K562 (cell line): Measurements from ENCODE around the gene PRKCE. TPM values are rescaled to one million over a fixed set of nuclear protein-coding genes. Genes with fewer than 3 reads are reported as not detected.

ENCODE experiments used
- ATAC-seq: fragments of 200-7000 bp; cut with Tn5 transposase; 3 replicates; pipeline ENCODE4 v1.9.1; 2020; ENCODE audit warnings: moderate library complexity
- BruUV-seq: library from RNA; stranded (reverse); fragments of 400-500 nt; replicated peaks from 2 replicates; lab custom pipeline; 2021; lab: Mats Ljungman, UMichigan
- CTCF ChIA-PET: fragments of 300-600 bp; formaldehyde crosslinking; extraction: SDS; loops from one replicate; lab custom pipeline; 2021; ENCODE audit warnings: low intra/inter-chr PET ratio; lab: Yijun Ruan, JAX
- POLR2A ChIA-PET: fragments of 300-600, 350-650 bp; sonication (Branson Sonifier 250); formaldehyde crosslinking; extraction: SDS; loops from one replicate; lab custom pipeline; 2021; ENCODE audit warnings: antibody characterized with exemption, inconsistent platforms; lab: Yijun Ruan, JAX
- DNase-seq, 4 experiments: peaks; one replicate each; pipeline versions ENCODE4 v3.0.0 to v3.0.0-alpha.2; 2011 to 2018; ENCODE audit warnings: low spot score in 3 of 4, mixed read lengths in 3 of 4; ENCODE audit errors: extremely low read depth in 1 of 4
- FAIRE-seq: peaks from 2 replicates; lab custom pipeline; 2011; peaks lifted over from hg19 to GRCh38; lab: Jason Lieb, UNC
- H2AFZ ChIP-seq: 2 replicates; pipeline ENCODE4 v1.6.0; 2011; ENCODE audit warnings: low read depth, low read length, control low read depth, inconsistent platforms
- H3K27ac ChIP-seq: fragments of 200-600 bp; 3 replicates; pipeline ENCODE4 v1.8.0; 2011; ENCODE audit warnings: low read depth, mild to moderate bottlenecking, control low read depth, inconsistent platforms, low read length, moderate library complexity, mixed read lengths; ENCODE audit errors: extremely low read depth
- H3K27me3 ChIP-seq, 2 experiments: fragments of 300-600 bp in 1 of 2; 2 replicates in 1 of 2; 3 replicates in 1 of 2; pipeline versions ENCODE4 v1.6.0 to v1.8.0; 2011; ENCODE audit warnings: inconsistent platforms in 2 of 2, low read length in 2 of 2, mild to moderate bottlenecking in 1 of 2, mixed read lengths in 1 of 2, moderate library complexity in 1 of 2; ENCODE audit not compliant: control insufficient read depth in 2 of 2, insufficient read depth in 2 of 2
- H3K36me3 ChIP-seq: fragments of 300-600 bp; 3 replicates; pipeline ENCODE4 v1.8.0; 2011; ENCODE audit warnings: mild to moderate bottlenecking, low read length, inconsistent platforms; ENCODE audit not compliant: control insufficient read depth, insufficient read depth
- H3K4me1 ChIP-seq, 2 experiments: fragments of 200-600 bp in 1 of 2; replicated peaks in 1 of 2; 2 replicates in 1 of 2; 3 replicates in 1 of 2; pipeline versions ENCODE4 v1.5.1 to v1.8.0; 2011; ENCODE audit warnings: inconsistent platforms in 2 of 2, low read length in 2 of 2, mild to moderate bottlenecking in 1 of 2, mixed read lengths in 1 of 2, moderate library complexity in 1 of 2; ENCODE audit not compliant: control insufficient read depth in 2 of 2, insufficient read depth in 2 of 2
- H3K4me2 ChIP-seq: 2 replicates; pipeline ENCODE4 v1.6.1; 2011; ENCODE audit warnings: low read length, control low read depth, inconsistent platforms, mixed read lengths; ENCODE audit not compliant: insufficient read depth
- H3K4me3 ChIP-seq: fragments of 200-600 bp; sonication (generic), shearing (Covaris generic); 2 replicates; pipeline ENCODE4 v1.5.1; 2016; ENCODE audit warnings: control low read depth, inconsistent platforms
- H3K79me2 ChIP-seq: fragments of 200-600 bp; 3 replicates; pipeline ENCODE4 v1.8.0; 2011; ENCODE audit warnings: low read length, inconsistent platforms; ENCODE audit not compliant: control insufficient read depth, insufficient read depth
- H3K9ac ChIP-seq, 2 experiments: 2 replicates each; pipeline versions ENCODE4 v1.6.0 to v1.6.1; 2011; ENCODE audit warnings: low read depth in 2 of 2, low read length in 2 of 2, control low read depth in 1 of 2, inconsistent platforms in 1 of 2, mild to moderate bottlenecking in 1 of 2, mixed read lengths in 1 of 2; ENCODE audit not compliant: insufficient read depth in 1 of 2
- H3K9me1 ChIP-seq: one replicate; pipeline ENCODE4 v1.6.0; 2011; ENCODE audit warnings: inconsistent platforms, mild to moderate bottlenecking, low read length, moderate library complexity; ENCODE audit not compliant: control insufficient read depth, insufficient read depth
- H3K9me3 ChIP-seq: replicated peaks from 2 replicates; pipeline ENCODE4 v1.5.1; 2011; ENCODE audit warnings: low read depth, low read length, inconsistent platforms; ENCODE audit not compliant: control insufficient read depth, insufficient read depth
- H4K20me1 ChIP-seq: replicated peaks from 2 replicates; pipeline ENCODE4 v1.6.1; 2011; ENCODE audit warnings: low read length, inconsistent platforms, mixed read lengths; ENCODE audit not compliant: control insufficient read depth, insufficient read depth
- MEIS2 ChIP-seq: fragments of 450-650 bp; IDR thresholded peaks from 2 replicates; pipeline ENCODE4 v1.6.1; 2014; ENCODE audit warnings: mild to moderate bottlenecking; ENCODE audit not compliant: partially characterized antibody
- MIER1 ChIP-seq: fragments of 450-650 bp; IDR thresholded peaks from 2 replicates; pipeline ENCODE4 v1.6.1; 2016; ENCODE audit warnings: antibody characterized with exemption, mild to moderate bottlenecking, low read depth
- RBM14 ChIP-seq: fragments of 200-400 bp; formaldehyde crosslinking; IDR thresholded peaks from 2 replicates; pipeline ENCODE4 v1.6.1; 2018; ENCODE audit warnings: low read depth, mild to moderate bottlenecking, low read length, moderate library complexity, borderline replicate concordance; ENCODE audit not compliant: insufficient read depth
- SIRT6 ChIP-seq: IDR thresholded peaks from one replicate; pipeline ENCODE4 v1.6.1; 2012; ENCODE audit warnings: low read depth, mild to moderate bottlenecking, control low read depth, inconsistent platforms, low read length, moderate library complexity
- SOX6 ChIP-seq: fragments of 450-650 bp; IDR thresholded peaks from 2 replicates; pipeline ENCODE4 v1.6.1; 2014; ENCODE audit warnings: mild to moderate bottlenecking
- TCF3 ChIP-seq: sonication (generic); formaldehyde crosslinking; IDR thresholded peaks from 2 replicates; pipeline ENCODE4 v1.4.0; 2020; ENCODE audit warnings: mild to moderate bottlenecking, missing genetic modification reagents
- ZNF507 ChIP-seq: conservative IDR thresholded peaks from 2 replicates; pipeline ENCODE4 v1.6.1; 2017; ENCODE audit warnings: missing genetic modification characterization, missing compliant biosample characterization
- ZNF766 ChIP-seq: fragments of 200-800 bp; sonication (Bioruptor generic); conservative IDR thresholded peaks from 2 replicates; pipeline ENCODE4 v1.6.1; 2016; ENCODE audit warnings: missing genetic modification characterization, missing compliant biosample characterization
- ZZZ3 ChIP-seq: fragments of 450-650 bp; IDR thresholded peaks from 2 replicates; pipeline ENCODE4 v1.6.1; 2016; ENCODE audit warnings: antibody characterized with exemption, mild to moderate bottlenecking, moderate library complexity
- WGBS: fragments of 100-300 bp; shearing (Covaris generic); methylation state at CpG from one replicate; pipeline ENCODE4 v1.1.6; 2016; ENCODE audit warnings: low coverage, mixed read lengths; ENCODE audit not compliant: insufficient coverage; ENCODE audit errors: missing lambda C conversion rate; 5-methylcytosine and 5-hydroxymethylcytosine counted together
- in situ Hi-C: fragments of 300-500 bp; cut with MboI; formaldehyde crosslinking; loops from 4 replicates; pipeline ENCODE4 v1.15.0; 2018; ENCODE audit warnings: inconsistent platforms, mixed read lengths
- intact Hi-C: fragments of 100-400 bp; cut with micrococcal nuclease; formaldehyde crosslinking; loops from 2 replicates; pipeline ENCODE4 v1.14.2; 2022
- polyA plus RNA-seq, 8 experiments: library from polyadenylated mRNA; depleted of rRNA in 4 of 8; stranded (reverse) in 5 of 8; unstranded in 3 of 8; fragments of >200 nt; fragmentation: Nextera tagmentation in 2 of 8; fragmentation: Illumina TruSeq in 1 of 8; extraction: Ambion mirVana in 2 of 8; extraction: Trizol in 1 of 8; gene quantifications; 2 replicates each; pipeline versions ENCODE4 v1.2.1 to v1.2.3, GENCODE V29; 2011 to 2014; ENCODE audit warnings: inconsistent platforms in 1 of 8, missing spikeins in 1 of 8
- total RNA-seq, 7 experiments: library from RNA; depleted of rRNA in 6 of 7; stranded (reverse); fragments of >200 nt in 6 of 7; fragmentation: Illumina TruSeq in 2 of 7; extraction: Trizol in 2 of 7; gene quantifications; 2 replicates each; pipeline versions ENCODE4 v1.2.1 to v1.2.3, GENCODE V29; 2011 to 2021; ENCODE audit warnings: low replicate concordance in 1 of 7
- TF ChIP-seq, protein P1 (sequence below): fragments of 250-450 bp; sonication (Bioruptor Pico); IDR thresholded peaks from 2 replicates; pipeline ENCODE4 v1.5.0; 2021
- TF ChIP-seq, protein P2 (sequence below): fragments of 200-800 bp; sonication (Bioruptor generic); IDR thresholded peaks from 2 replicates; pipeline ENCODE4 v1.6.1; 2017; ENCODE audit warnings: missing genetic modification characterization, missing compliant biosample characterization
- TF ChIP-seq, protein P3 (sequence below): sonication (generic); formaldehyde crosslinking; IDR thresholded peaks from 2 replicates; pipeline ENCODE4 v1.8.0; 2022; ENCODE audit warnings: missing genetic modification reagents, mild to moderate bottlenecking, moderate library complexity, borderline replicate concordance
- TF ChIP-seq, protein P4 (sequence below): fragments of 450-650 bp; IDR thresholded peaks from 2 replicates; pipeline ENCODE4 v1.6.1; 2017; ENCODE audit warnings: antibody characterized with exemption, mild to moderate bottlenecking
- TF ChIP-seq, protein P5 (sequence below): fragments of 250-450 bp; sonication (Bioruptor Pico); IDR thresholded peaks from 2 replicates; pipeline ENCODE4 v1.8.0; 2021; ENCODE audit warnings: moderate library complexity, mild to moderate bottlenecking, inconsistent platforms

PRKCE gene
- total and polyA plus RNA-seq, 9 of the 15 experiments (the other 6 are each of a cell fraction or from before 2014, with no cell fraction given) = 0.06 to 1.0 (median 0.22) TPM; not detected in 1

DNA sequence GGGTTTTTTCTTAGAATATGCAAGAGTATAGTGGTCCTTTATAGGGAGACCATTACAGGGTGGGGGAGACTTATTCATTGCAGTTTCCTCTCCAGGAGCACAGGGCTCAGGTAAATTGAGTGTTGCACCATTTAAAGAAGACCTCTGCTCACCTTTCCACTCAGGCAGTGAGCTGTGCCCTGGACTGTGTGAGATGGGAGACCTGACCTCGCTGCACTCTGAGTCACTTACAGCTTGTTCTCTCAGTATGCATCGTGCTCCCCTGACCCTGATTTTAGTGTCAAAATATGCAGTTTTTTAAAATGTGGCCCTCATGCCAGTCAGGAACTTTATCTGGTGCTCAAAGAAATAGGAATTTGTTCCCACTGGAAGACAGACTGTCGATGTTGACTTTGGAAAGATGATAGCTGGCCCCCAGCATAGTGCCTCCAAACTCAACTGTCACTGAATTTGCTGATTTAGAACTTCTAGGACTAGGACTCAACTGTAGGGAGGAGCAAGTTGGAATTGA lies 499.0 kb downstream of the PRKCE start:
- ChIA-PET CTCF (no interaction called here), POLR2A (interaction anchor here (0.9 to 1.0 kb wide), 2 partner anchors 14 to 113 kb away, joined by 3 read pairs; no protein-coding TSS in a partner anchor)
- BruUV-seq = no TSS peak
- intact Hi-C loops (no loop called here), in situ Hi-C loops (no loop called here)
- Histone ChIP-seq H3K27me3 (peaks cover 15 to 35% of the 10 kb centered on the region in 2 experiments; a peak in 4 of 5 replicates), H3K4me2 (no peak overlapping the region), H3K4me3 (no peak overlapping the region), H3K9me3 (no peaks in the 10 kb centered on the region), H3K4me1 (no peaks in the 10 kb centered on the region), H3K9ac (no peak overlapping the region), H2AFZ (no peak overlapping the region), H3K9me1 (no peaks in the 10 kb centered on the region), H3K27ac (no peak overlapping the region), H3K36me3 (no peaks in the 10 kb centered on the region), H3K79me2 (no peaks in the 10 kb centered on the region), H4K20me1 (no peaks in the 10 kb centered on the region)
- TF ChIP-seq SIRT6 (no peak), RBM14 (no peak), TCF3 (CRISPR knock-in tag) (no peak), ZNF766 (CRISPR knock-in tag) (no peak), MEIS2 (no peak), MIER1 (no peak), SOX6 (no peak), ZNF507 (tag) (no peak), ZZZ3 (no peak)
- TF ChIP-seq, protein P1, sequence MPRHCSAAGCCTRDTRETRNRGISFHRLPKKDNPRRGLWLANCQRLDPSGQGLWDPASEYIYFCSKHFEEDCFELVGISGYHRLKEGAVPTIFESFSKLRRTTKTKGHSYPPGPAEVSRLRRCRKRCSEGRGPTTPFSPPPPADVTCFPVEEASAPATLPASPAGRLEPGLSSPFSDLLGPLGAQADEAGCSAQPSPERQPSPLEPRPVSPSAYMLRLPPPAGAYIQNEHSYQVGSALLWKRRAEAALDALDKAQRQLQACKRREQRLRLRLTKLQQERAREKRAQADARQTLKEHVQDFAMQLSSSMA (CRISPR knock-in tag) = no peak
- TF ChIP-seq, protein P2, sequence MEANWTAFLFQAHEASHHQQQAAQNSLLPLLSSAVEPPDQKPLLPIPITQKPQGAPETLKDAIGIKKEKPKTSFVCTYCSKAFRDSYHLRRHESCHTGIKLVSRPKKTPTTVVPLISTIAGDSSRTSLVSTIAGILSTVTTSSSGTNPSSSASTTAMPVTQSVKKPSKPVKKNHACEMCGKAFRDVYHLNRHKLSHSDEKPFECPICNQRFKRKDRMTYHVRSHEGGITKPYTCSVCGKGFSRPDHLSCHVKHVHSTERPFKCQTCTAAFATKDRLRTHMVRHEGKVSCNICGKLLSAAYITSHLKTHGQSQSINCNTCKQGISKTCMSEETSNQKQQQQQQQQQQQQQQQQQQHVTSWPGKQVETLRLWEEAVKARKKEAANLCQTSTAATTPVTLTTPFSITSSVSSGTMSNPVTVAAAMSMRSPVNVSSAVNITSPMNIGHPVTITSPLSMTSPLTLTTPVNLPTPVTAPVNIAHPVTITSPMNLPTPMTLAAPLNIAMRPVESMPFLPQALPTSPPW (CRISPR knock-in tag) = no peak
- TF ChIP-seq, protein P3, sequence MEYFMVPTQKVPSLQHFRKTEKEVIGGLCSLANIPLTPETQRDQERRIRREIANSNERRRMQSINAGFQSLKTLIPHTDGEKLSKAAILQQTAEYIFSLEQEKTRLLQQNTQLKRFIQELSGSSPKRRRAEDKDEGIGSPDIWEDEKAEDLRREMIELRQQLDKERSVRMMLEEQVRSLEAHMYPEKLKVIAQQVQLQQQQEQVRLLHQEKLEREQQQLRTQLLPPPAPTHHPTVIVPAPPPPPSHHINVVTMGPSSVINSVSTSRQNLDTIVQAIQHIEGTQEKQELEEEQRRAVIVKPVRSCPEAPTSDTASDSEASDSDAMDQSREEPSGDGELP (CRISPR knock-in tag) = no peak
- TF ChIP-seq, protein P4, sequence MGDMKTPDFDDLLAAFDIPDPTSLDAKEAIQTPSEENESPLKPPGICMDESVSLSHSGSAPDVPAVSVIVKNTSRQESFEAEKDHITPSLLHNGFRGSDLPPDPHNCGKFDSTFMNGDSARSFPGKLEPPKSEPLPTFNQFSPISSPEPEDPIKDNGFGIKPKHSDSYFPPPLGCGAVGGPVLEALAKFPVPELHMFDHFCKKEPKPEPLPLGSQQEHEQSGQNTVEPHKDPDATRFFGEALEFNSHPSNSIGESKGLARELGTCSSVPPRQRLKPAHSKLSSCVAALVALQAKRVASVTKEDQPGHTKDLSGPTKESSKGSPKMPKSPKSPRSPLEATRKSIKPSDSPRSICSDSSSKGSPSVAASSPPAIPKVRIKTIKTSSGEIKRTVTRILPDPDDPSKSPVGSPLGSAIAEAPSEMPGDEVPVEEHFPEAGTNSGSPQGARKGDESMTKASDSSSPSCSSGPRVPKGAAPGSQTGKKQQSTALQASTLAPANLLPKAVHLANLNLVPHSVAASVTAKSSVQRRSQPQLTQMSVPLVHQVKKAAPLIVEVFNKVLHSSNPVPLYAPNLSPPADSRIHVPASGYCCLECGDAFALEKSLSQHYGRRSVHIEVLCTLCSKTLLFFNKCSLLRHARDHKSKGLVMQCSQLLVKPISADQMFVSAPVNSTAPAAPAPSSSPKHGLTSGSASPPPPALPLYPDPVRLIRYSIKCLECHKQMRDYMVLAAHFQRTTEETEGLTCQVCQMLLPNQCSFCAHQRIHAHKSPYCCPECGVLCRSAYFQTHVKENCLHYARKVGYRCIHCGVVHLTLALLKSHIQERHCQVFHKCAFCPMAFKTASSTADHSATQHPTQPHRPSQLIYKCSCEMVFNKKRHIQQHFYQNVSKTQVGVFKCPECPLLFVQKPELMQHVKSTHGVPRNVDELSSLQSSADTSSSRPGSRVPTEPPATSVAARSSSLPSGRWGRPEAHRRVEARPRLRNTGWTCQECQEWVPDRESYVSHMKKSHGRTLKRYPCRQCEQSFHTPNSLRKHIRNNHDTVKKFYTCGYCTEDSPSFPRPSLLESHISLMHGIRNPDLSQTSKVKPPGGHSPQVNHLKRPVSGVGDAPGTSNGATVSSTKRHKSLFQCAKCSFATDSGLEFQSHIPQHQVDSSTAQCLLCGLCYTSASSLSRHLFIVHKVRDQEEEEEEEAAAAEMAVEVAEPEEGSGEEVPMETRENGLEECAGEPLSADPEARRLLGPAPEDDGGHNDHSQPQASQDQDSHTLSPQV = no peak
- TF ChIP-seq, protein P5, sequence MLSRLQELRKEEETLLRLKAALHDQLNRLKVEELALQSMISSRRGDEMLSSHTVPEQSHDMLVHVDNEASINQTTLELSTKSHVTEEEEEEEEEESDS = no peak
- ATAC-seq (no peak), FAIRE-seq (no peak), DNase-seq (no peak)
- WGBS = 0% methylated on average over 3 of the region's 3 CpGs
